ENCODE results near the gene DYTN. TPM values are rescaled to one million over a fixed set of nuclear protein-coding genes. Genes with fewer than 3 reads are reported as not detected.

DYTN gene
- total RNA-seq, 1 experiment from 2014 or later, result not detected

- TF ChIP-seq ARID4B (CRISPR knock-in tag; IDR thresholded peaks at IDR 0.05; ENCODE audit: borderline replicate concordance), result no peak
- no peak for TF ChIP-seq PRRX2 (CRISPR knock-in tag; IDR thresholded peaks at IDR 0.05)
- TF ChIP-seq ATF2 (CRISPR knock-in tag; IDR thresholded peaks at IDR 0.05; ENCODE audit: borderline replicate concordance, low read depth), result no peak
- no peak for TF ChIP-seq AFF4 (CRISPR knock-in tag; IDR thresholded peaks at IDR 0.05; ENCODE audit: borderline replicate concordance)
Observed at GRCh38 chr2:206688453-206688852, 29.7 kb downstream of the DYTN start (continued).

GRCh38 chr2:206683546-206683945, 34.6 kb downstream of the DYTN start:
- Mint-ChIP-seq H3K27ac (no peak overlapping the region), H3K27me3 (ENCODE audit: low read depth) (no peaks in the 10 kb centered on the region), H3K4me1 (no peaks in the 10 kb centered on the region), H3K36me3 (no peaks in the 10 kb centered on the region), H3K9me3 (no peaks in the 10 kb centered on the region), H3K4me3 (no peak overlapping the region)
- ATAC-seq (no peak), DNase-seq (ENCODE audit: low spot score) (no peak)
- CTCF ChIA-PET, result no interaction called here
- POLR2A ChIA-PET, result no interaction called here
- TF ChIP-seq MAX (CRISPR knock-in tag; IDR thresholded peaks at IDR 0.05) (no peak), MXD4 (CRISPR knock-in tag; IDR thresholded peaks at IDR 0.05; ENCODE audit: borderline replicate concordance) (no peak), TCF7 (CRISPR knock-in tag; IDR thresholded peaks at IDR 0.05; ENCODE audit: low read depth) (no peak), ZBTB43 (CRISPR knock-in tag; IDR thresholded peaks at IDR 0.05) (no peak), ZNF232 (CRISPR knock-in tag; IDR thresholded peaks at IDR 0.05) (no peak), E2F4 (CRISPR knock-in tag; IDR thresholded peaks at IDR 0.05; ENCODE audit: borderline replicate concordance, low read depth) (no peak), GTF2I (CRISPR knock-in tag; conservative IDR thresholded peaks at IDR 0.05) (no peak), AFF4 (CRISPR knock-in tag; IDR thresholded peaks at IDR 0.05; ENCODE audit: borderline replicate concordance) (no peak), NFATC4 (CRISPR knock-in tag; IDR thresholded peaks at IDR 0.05) (no peak), JUN (CRISPR knock-in tag; IDR thresholded peaks at IDR 0.05) (no peak), AR (CRISPR knock-in tag; IDR thresholded peaks at IDR 0.05) (no peak), IRF1 (CRISPR knock-in tag; IDR thresholded peaks at IDR 0.05) (no peak)
